Measurements from ENCODE around the gene ZNF362.
"Not testable (repeated sequence)": the region's sequence is repeated elsewhere in the genome, so short reads cannot be mapped to it uniquely, and the experiment has no call there.

Gene ZNF362

GRCh38 chr1:33307494-33307864 lies 51.2 kb downstream of the ZNF362 start:
- no peak for DNase-seq

- not testable (repeated sequence) for DNase-seq
Measured at GRCh38 chr1:33309351-33309750, 53.1 kb downstream of the ZNF362 start.

GRCh38 chr1:33310702-33311101 lies 54.4 kb downstream of the ZNF362 start:
- no peak for DNase-seq

- DNase-seq: no peak
Measured at GRCh38 chr1:33311706-33312412, 55.6 kb downstream of the ZNF362 start.

GRCh38 chr1:33312413-33312749 lies 56.1 kb downstream of the ZNF362 start:
- no peak for DNase-seq

- DNase-seq: no peak
Measured at GRCh38 chr1:33314416-33314815, 58.1 kb downstream of the ZNF362 start.

GRCh38 chr1:33316601-33317000 lies 60.3 kb downstream of the ZNF362 start:
- no peak for DNase-seq

- DNase-seq: no peak
Measured at GRCh38 chr1:33317354-33317753, 61.1 kb downstream of the ZNF362 start.

- no peak for DNase-seq
Measured at GRCh38 chr1:33317946-33318345, 61.7 kb downstream of the ZNF362 start.

GRCh38 chr1:33319186-33319948 lies 63.1 kb downstream of the ZNF362 start:
- no peak for DNase-seq

- DNase-seq: no peak
Measured at GRCh38 chr1:33319949-33320618, 63.8 kb downstream of the ZNF362 start.

GRCh38 chr1:33320619-33321165 lies 64.4 kb downstream of the ZNF362 start, which contains the start of gene A3GALT2:
TSS of gene A3GALT2 (minus strand) at chr1:33321098. CDS start at chr1:33321098, 0 bp downstream.
- DNase-seq: no peak

- no peak for DNase-seq
Measured at GRCh38 chr1:33321178-33321577, 64.9 kb downstream of the ZNF362 start.

GRCh38 chr1:33322109-33322508 lies 65.8 kb downstream of the ZNF362 start:
- DNase-seq: no peak

- no peak for DNase-seq
Measured at GRCh38 chr1:33322870-33323585, 66.7 kb downstream of the ZNF362 start.

GRCh38 chr1:33323663-33324477 lies 67.6 kb downstream of the ZNF362 start:
- DNase-seq: no peak

- no peak for DNase-seq
Measured at GRCh38 chr1:33324677-33325575, 68.6 kb downstream of the ZNF362 start.

- DNase-seq: peak; percentile 63 to 86 (median 76)
Measured at GRCh38 chr1:33326785-33327184, 70.5 kb downstream of the ZNF362 start.

GRCh38 chr1:33327587-33328325 lies 71.5 kb downstream of the ZNF362 start:
- peak; percentile 46 to 63 (median 56) for DNase-seq

GRCh38 chr1:33328817-33329216 lies 72.5 kb downstream of the ZNF362 start:
- DNase-seq: peak in 1 of 4 experiments; percentile 2

All from suppressor macrophage (primary cell).